Measurements from ENCODE around the gene TNFRSF13B.

GRCh38 chr17:16941072-16942036 is 30.6 kb downstream of the TNFRSF13B start:
- TF ChIP-seq, protein P1, sequence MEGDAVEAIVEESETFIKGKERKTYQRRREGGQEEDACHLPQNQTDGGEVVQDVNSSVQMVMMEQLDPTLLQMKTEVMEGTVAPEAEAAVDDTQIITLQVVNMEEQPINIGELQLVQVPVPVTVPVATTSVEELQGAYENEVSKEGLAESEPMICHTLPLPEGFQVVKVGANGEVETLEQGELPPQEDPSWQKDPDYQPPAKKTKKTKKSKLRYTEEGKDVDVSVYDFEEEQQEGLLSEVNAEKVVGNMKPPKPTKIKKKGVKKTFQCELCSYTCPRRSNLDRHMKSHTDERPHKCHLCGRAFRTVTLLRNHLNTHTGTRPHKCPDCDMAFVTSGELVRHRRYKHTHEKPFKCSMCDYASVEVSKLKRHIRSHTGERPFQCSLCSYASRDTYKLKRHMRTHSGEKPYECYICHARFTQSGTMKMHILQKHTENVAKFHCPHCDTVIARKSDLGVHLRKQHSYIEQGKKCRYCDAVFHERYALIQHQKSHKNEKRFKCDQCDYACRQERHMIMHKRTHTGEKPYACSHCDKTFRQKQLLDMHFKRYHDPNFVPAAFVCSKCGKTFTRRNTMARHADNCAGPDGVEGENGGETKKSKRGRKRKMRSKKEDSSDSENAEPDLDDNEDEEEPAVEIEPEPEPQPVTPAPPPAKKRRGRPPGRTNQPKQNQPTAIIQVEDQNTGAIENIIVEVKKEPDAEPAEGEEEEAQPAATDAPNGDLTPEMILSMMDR (IDR thresholded peaks at IDR 0.05; ENCODE audit: low read depth, low read length) = no peak
- TF ChIP-seq EZH2phosphoT487 (IDR thresholded peaks at IDR 0.05; ENCODE audit: low read depth) = no peak

Data from OCI-LY3 (cell line).